Right ventricle myocardium inferior (tissue), 1 donor: ENCODE measurements around the gene C1orf53. TPM values are rescaled to one million over a fixed set of nuclear protein-coding genes. Genes with fewer than 3 reads are reported as not detected.
"Not testable (repeated sequence)": the region's sequence is repeated elsewhere in the genome, so short reads cannot be mapped to it uniquely, and the experiment has no call there.

Source experiments
- ATAC-seq: fragments of 200-7000 bp; cut with Tn5 transposase; one replicate; pipeline ENCODE4 v1.9.1; 2020; ENCODE audit warnings: mild to moderate bottlenecking, moderate library complexity
- DNase-seq: peaks from one replicate; pipeline ENCODE4 v3.0.0; 2021; ENCODE audit errors: missing footprints
- intact Hi-C: fragments of 100-400 bp; cut with DNase I; formaldehyde crosslinking; loops from one replicate; pipeline ENCODE4 v1.11.0; 2022
- total RNA-seq: library from RNA; stranded (reverse); fragmentation: NEBNext Ultra II Directional; extraction: Animal tissue kit (Norgen Biotek cat#: 25700); gene quantifications from one replicate; pipeline ENCODE4 v1.2.1, GENCODE V29; 2021
- donor health status: DM: no; HTN: yes; CAD: no; lungs with severe emphysema.

C1orf53 gene
- total RNA-seq, 1 donor from 2014 or later, result 4.9 TPM

DNA sequence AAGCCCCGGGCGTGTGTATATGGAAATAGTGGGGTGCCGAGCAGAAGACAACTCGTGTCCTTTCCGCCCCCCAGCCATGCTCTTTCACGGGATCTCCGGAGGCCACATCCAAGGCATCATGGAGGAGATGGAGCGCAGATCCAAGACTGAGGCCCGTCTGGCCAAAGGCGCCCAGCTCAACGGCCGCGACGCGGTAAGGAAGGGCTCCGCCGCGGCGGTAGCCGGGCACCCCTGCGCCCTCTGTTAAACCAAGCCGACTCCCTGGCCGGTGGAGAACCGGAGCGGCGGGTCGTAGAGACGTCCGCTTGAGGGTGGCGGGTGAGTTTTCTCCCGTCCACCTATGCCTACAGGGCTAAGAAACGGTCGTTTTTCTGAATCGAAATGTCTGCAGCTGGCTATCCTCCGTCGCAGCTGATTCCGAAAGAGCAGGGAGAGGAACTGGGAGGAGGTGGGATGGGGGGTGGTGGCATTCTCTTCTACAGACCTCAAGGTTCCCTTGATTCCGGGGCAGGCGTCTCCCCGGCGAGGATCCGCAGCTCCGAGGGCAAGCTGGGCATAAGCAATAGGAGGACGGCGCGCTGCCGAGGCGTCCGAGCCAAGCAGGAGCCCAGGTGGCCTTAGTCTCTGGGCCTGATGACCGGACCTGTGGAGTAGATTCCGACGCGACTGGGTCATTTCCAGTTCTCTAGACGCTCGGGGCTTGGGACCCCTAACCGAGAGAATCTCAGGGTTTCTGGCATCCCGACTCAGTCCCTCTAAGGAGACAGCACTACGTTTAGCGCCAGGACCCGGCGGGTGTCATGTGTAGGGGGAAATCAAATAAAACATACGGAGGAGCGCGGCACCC lies 15.6 kb downstream of the C1orf53 start:
- intact Hi-C loops, result no loop called here
- DNase-seq (no peak), ATAC-seq (no peak)

DNA sequence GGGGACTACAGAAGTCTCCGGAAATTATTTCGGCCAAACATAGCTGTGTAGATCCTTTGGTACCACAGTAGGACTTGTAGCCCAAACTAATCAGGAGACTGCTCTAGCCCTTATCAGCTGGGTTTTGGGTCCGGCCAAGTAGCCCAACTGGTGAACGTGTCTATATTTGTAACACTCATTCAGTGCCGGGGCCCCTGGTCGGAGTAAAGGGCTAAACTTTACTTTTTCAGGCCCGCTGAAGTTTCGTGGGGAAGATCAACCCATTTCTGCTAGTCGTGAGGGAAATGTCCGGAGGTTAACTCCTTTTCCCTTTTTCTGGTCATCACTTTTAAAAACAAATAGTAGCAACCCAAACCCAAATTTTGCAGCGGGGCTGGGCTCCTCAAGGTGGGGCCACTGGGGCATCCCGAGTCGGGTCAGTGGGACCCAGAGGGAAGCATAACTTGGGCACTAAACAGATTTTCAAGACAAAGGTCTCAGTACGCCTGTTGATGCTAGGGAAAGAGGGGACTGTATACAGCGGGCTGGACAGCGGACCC lies 16.4 kb downstream of the C1orf53 start:
- DNase-seq, result no peak
- no peak for ATAC-seq
- intact Hi-C loops, result no loop called here

DNA sequence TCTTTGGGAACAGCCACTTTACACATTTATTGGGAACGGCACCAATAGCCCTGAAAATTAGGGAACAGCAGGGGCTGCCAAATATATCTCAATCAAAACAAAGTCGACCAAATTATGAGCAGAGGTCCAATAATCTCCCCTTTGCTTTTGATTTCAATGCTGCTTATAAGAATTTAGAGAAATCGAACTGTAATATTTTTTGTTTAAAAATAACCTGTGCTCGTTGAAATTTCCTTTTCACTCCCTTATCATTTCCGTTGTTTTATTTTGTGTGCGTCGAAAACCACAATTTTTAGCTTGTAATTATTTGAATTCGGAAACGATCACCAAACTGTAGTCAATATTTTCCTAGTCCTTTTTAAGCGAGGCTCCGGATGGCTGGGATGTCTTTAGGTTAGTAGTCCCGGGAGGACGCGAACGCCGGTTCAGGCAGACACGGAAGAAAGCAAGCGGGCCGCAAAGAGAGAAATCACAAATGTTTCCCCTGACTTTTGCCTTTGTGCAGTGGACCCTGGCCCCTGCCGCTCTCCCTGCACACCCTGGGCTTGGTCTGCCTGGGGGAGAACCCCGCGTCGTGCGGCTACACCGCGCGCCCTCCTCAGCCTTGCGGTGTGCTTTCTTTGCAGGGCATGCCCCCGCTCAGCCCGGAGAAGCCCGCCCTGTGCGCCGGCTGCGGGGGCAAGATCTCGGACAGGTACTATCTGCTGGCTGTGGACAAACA lies 17.1 kb downstream of the C1orf53 start:
- DNase-seq (no peak), ATAC-seq (no peak)
- intact Hi-C loops, result loop anchor here (5.0 kb wide), 1 partner anchor 392 kb away; no protein-coding TSS in a partner anchor

DNA sequence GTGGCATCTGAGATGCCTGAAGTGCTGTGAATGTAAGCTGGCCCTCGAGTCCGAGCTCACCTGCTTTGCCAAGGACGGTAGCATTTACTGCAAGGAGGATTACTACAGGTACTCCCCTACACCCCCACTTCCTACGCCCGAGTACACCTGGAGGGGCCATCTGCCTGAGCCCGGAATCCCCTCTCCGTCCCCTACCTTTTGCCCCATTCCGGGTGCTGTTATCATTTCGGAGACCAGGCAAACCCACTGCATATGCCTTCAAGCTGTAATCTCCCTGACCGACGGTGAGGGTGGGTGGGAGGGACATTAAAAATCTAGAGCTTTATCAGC lies 17.6 kb downstream of the C1orf53 start:
- DNase-seq (no peak), ATAC-seq (no peak)
- intact Hi-C loops, result loop anchor here (5.0 kb wide), 1 partner anchor 393 kb away; no protein-coding TSS in a partner anchor

DNA sequence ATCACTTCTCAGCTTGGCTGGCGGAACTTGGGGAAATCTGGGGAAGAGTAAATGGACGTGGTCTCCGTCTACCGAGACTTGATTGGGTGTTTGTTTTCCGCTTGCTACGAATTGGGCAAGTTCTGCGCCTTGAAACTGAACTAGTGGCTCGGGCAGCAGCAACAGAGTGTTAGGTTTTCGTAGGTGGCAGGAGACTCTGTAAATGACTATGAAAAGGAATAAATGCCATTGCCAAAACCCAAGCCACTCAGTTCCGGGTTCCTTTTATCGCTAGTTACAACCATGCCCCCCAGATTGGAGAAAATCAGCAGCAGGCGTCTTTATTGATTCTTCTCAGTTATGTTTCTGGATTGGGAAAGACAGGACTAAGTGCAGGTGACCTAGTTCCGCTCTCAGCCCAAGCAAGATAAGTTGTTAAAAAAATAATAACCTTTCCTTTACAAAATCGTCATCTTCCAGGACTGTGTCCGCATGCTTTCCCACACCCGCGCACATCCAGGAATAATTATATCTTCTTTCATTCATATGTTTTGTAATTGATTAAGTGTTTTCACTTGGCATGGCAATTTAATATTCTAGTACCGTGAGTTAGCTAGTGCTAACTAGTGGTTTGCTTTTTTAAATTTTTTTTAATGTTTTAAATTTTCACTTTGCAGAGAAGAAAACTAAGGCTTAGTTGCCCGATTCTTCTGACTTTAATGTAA lies 18.1 kb downstream of the C1orf53 start:
- intact Hi-C loops, result loop anchor here (5.0 kb wide), 1 partner anchor 393 kb away; no protein-coding TSS in a partner anchor
- ATAC-seq, result no peak

DNA sequence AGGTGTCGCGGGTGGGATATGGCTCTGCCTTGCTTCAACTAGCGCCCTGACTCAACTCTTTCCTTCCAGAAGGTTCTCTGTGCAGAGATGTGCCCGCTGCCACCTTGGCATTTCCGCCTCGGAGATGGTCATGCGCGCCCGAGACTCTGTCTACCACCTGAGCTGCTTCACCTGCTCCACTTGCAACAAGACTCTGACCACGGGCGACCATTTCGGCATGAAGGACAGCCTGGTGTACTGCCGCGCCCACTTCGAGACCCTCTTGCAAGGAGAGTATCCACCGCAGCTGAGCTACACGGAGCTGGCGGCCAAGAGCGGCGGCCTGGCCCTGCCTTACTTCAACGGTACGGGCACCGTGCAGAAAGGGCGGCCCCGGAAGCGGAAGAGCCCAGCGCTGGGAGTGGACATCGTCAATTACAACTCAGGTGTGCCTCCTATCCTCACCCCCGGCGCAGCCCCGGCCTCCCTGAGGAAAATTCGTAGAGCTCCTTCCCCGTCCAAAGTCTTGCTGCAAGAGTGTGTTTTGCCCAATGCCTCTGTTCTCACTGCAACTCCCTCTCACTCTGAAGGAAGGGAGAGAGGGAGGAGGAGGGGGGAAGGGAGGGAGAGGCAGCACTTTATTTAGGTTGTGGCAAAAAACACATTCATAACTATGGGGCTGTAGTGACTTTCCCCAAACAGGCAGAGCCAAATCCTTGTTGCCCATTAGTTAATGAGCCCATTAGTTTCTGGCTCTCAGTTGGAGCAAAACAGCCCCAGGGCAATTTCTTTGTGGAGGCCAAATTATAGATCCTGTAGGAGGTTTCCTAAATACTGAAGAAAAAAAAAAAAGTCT lies 19.0 kb downstream of the C1orf53 start:
- intact Hi-C loops, result loop anchor here (5.0 kb wide), 1 partner anchor 394 kb away; no protein-coding TSS in a partner anchor
- no peak for DNase-seq
- no peak for ATAC-seq

More for the DNA sequence above, 18.1 kb downstream of the C1orf53 start:
- DNase-seq, result no peak

DNA sequence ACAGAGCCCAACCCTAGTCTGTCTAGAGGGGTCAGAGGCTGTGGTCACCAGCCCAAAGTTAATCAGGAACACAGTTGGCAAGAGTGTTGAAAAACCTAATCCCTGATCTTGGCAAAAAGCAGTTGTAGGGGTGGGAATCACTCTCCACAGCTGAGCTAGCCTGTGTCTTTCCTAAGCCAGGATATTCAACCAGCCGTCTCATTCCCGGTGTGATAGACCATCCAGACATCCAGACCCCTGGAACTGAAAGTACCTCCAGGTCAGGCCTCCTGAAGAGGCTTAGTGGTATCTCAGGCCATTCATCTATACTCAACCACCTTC lies 19.6 kb downstream of the C1orf53 start:
- ATAC-seq (no peak), DNase-seq (no peak)
- intact Hi-C loops, result loop anchor here (5.0 kb wide), 1 partner anchor 395 kb away; no protein-coding TSS in a partner anchor

DNA sequence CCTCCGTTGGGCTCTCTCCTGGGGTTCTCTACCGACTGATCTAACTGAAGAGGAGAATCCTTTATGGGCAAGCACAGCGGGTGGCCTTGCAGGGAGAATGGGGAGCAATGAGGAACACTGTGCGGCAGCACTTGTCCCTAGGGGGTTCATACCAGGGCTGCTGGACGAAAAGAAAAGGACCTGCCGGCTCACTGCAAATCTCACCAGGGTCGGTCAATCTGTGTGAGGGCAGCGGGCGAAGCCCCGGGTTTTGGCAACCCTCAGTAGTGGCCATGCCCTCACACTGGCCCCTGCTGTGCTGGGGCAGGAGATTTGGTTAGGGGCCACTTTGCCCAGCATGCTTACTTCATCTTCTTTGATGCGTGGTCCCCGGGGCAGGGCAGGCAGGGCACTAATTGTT lies 20.6 kb downstream of the C1orf53 start:
- intact Hi-C loops, result loop anchor here (5.0 kb wide), 1 partner anchor 396 kb away; no protein-coding TSS in a partner anchor
- no peak for DNase-seq
- no peak for ATAC-seq

DNA sequence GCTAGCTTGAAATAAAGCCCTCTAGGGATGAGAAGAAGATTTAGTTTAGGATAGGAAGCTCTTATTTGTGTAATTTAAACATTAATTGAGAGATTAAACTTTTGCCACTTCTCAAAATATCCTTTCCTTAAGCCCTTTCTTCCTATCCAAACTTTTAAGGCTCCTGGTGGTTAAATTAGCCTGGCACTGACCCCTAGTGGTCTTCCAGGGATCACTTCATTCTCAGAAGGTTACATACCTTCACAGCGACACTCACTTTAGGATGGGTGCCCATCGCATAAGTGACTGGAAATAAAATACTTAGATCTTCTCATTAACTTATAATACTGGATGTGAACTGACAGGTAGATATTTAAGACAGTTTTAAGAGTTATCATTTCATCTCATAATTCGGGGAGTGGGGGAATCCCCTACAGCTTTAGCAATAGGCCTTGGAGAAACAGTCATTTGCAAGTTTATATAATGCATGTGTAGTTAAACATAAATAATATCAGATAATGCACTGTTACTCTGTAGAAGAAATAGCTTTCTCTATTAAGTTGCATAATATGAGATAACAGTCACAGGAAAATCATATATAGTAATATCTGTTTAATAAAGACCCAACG lies 22.2 kb downstream of the C1orf53 start:
- ATAC-seq (no peak), DNase-seq (no peak)
- intact Hi-C loops, result loop anchor here (5.0 kb wide), 1 partner anchor 397 kb away; no protein-coding TSS in a partner anchor

DNA sequence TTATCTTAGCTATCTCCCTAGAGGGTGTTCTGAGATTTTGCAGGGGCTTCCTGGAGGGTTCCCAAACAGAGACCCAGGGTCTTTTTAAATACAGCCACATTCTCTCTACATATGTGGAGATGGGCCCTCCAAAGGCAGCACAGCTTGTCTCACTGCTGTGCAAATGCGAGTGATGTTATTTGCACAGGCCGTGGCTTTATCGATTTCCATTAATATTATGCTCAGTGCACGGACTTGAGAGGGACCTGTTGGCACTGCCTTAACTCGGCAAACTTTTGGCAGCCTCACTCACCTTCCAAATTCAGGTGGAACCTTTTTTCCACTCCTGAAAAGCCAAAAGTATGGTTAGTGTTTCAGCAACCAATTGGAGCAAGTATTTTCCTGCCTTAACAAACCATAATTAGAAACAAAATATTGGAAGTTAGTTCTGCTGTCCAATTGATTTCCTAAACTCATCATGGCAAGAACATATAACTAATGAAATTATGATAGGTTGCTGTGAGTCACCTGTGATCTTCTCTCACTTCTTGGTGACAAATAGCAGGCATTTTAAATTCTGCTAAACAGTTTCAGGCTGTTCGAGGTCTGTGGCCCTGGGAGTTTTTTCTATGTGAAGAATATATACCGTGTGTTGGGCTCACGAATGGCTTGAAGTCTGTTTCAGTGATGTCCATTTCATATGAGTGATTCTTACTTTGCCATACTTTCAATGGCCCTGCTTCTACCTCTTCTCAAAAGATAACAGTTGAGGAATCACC lies 25.7 kb downstream of the C1orf53 start:
- intact Hi-C loops, result no loop called here
- DNase-seq (no peak), ATAC-seq (no peak)

DNA sequence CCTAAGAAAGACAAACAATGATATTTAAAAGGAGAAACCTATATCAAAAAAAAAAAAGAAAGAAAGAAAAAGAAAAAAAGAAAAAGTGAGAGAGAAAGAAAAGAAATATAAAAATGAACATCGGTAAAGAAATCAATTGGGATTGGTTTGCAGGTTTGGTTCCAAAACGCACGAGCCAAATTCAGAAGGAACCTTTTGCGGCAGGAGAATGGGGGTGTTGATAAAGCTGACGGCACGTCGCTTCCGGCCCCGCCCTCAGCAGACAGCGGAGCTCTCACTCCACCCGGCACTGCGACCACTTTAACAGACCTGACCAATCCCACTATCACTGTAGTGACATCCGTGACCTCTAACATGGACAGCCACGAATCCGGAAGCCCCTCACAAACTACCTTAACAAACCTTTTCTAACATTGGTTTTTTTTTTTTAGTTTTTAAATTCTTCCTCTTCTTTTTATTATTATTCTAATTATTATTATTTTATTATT lies 26.5 kb downstream of the C1orf53 start:
- ATAC-seq, result no peak
- intact Hi-C loops, result no loop called here

DNA sequence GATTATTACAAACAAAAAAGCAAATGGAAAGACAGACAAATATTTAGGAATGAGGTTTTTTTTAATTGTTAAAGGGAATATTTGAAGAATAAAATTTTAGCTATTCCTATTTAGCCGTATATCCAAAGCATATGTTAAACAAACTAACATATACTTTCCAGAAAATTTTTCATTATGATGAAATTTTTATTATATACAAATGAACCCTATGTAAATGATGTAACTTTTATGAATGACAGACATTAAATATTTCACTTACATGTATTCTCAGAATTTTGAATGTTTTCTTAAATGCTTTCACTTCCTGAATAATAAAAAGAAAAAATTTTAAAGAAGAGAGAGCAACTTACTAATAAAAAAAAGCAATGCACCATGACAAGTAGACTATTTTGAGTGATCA lies 30.6 kb downstream of the C1orf53 start:
- ATAC-seq (no peak), DNase-seq (no peak)
- intact Hi-C loops, result no loop called here

More for the DNA sequence above, 26.5 kb downstream of the C1orf53 start:
- no peak for DNase-seq

DNA sequence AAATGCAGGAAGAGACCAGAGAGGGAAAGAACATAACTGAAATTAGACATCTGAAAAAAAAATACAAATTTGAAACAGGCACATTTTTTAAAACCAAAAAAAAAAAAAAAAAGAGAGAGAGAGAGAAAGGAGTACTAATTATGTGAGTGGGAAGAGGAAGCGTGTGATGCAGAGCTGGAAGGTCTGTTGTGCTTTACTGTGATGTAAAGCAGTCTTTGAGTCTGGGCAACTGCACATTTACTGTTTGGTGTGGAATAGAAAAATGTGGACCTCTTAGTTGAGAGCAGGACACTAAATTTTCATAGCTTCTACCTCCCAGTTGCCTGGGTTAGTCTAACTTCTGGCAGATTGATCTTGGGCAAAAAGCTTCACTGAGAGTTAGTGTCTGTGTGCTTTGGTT lies 31.2 kb downstream of the C1orf53 start:
- ATAC-seq (no peak), DNase-seq (no peak)
- intact Hi-C loops, result no loop called here

DNA sequence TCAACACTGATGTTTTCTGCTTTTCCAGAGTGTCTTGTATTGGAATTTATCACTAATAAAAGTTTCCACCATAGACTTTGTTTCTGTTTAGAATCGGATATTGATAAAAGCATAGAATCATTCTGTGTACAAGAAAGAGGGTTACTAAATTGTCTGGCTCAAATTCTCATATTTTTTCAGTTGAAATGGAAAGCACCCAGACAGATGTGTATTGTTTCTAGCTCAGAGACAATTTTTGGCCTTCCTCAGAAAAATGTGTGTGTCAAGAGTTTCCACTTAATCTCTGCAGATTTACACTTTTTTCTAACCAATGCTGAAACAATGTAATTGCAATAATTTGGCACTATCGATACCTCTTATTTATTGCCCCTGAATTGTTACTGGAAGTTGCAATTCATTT lies 35.0 kb downstream of the C1orf53 start:
- intact Hi-C loops, result no loop called here
- DNase-seq (no peak), ATAC-seq (no peak)

DNA sequence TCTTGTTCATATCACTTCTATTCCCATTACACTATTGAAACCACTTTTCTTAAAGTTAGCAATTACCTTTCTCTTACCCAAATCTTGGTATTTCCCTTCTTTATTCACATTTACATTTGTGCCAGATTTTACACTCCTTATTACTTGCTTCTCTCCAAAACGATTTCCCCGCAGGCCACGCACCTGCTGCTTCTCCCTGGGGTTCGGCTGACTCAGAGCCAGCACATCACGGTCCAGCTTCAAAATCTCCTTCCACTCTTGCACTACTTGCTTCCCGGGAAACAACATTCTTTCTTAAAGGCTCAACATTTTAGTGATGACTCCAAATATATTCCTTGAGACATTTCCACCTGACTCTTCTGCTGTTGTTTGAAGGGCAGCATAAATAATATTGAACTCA lies 35.5 kb downstream of the C1orf53 start:
- no peak for DNase-seq
- no peak for ATAC-seq
- intact Hi-C loops, result no loop called here

DNA sequence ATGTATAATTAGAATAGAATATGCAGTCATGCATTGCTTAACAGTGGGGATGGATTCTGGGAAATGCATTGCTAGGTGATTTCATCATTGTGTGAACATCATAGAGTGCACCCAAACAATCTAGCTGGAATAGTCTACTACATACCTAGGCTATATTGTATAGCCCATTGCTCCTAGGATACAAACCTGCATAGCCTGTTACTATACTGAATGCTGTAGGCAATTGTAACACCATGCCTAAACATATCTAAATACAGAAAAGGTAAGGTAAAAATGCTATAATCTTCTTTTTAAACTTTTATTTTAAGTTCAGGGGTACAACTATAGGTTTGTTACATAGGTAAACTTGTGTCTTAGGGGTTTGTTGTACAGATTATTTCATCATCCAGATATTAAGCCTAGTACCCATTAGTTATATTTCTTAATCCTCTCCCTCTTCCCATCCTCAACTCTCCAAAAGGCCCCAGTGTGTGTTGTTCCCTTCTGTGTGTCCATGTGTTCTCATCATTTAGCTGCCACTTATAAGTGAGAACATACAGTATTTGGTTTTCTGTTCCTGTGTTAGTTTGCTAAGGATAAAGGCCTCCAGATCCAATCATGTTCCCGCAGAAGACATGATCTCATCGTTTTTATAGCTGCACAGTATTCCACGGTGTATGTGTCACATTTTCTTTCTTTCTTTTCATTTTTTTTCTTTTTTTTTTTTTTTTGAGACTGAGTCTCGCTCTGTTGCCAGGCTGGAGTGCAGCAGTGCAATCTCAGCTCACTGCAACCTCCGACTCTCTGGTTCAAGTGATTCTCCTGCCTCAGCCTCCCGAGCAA lies 36.9 kb downstream of the C1orf53 start:
- ATAC-seq, DNase-seq, intact Hi-C loops: not testable (repeated sequence)
